Uterus (tissue), 4 donors: ENCODE data around the gene SRCIN1. TPM values are rescaled to one million over a fixed set of nuclear protein-coding genes. Genes with fewer than 3 reads are reported as not detected.

ENCODE experiments used
- DNase-seq, 2 donors: peaks; one replicate each; pipeline ENCODE4 v3.0.0-alpha.2; 2019 to 2020
- H3K27ac ChIP-seq, 2 donors: fragments of 200-600 bp; sonication (generic); 1 replicate in 1 of 2; 2 replicates in 1 of 2; pipeline ENCODE4 v1.5.1; 2016 to 2018
- H3K27me3 ChIP-seq, 2 donors: fragments of 200-600 bp; sonication (generic); one replicate each; pipeline ENCODE4 v1.5.1; 2018 to 2019; ENCODE audit warnings: control low read depth in 1 of 2
- H3K36me3 ChIP-seq, 2 donors: fragments of 200-600 bp; sonication (generic); one replicate each; pipeline ENCODE4 v1.5.1; 2019; ENCODE audit warnings: control low read depth in 1 of 2
- H3K4me1 ChIP-seq, 2 donors: fragments of 200-600 bp; sonication (generic); one replicate each; pipeline ENCODE4 v1.5.1; 2018 to 2019; ENCODE audit warnings: control low read depth in 1 of 2
- H3K4me3 ChIP-seq, 2 donors: fragments of 200-600 bp; sonication (generic); 1 replicate in 1 of 2; 2 replicates in 1 of 2; pipeline ENCODE4 v1.5.1; 2018 to 2019; ENCODE audit warnings: mild to moderate bottlenecking in 1 of 2
- H3K9me3 ChIP-seq, 2 donors: fragments of 200-600 bp; sonication (generic); one replicate each; pipeline ENCODE4 v1.5.1; 2019; ENCODE audit warnings: control low read depth in 1 of 2
- CTCF ChIP-seq, 4 experiments: fragments of 200-600 bp in 2 of 4; fragments of 450-650 bp in 2 of 4; sonication (generic) in 2 of 4; IDR thresholded peaks; one replicate each; pipeline ENCODE4 v1.5.1; 2016 to 2019; ENCODE audit warnings: antibody characterized with exemption in 4 of 4, mild to moderate bottlenecking in 2 of 4, moderate library complexity in 1 of 4
- POLR2A ChIP-seq, 2 donors: fragments of 450-650 bp; IDR thresholded peaks; one replicate each; pipeline ENCODE4 v1.6.1; 2016; ENCODE audit warnings: antibody characterized with exemption in 2 of 2, mild to moderate bottlenecking in 1 of 2, moderate library complexity in 1 of 2
- intact Hi-C: fragments of 100-400 bp; cut with DNase I; formaldehyde crosslinking; loops from one replicate; pipeline ENCODE4 v1.15.1; 2023; ENCODE audit warnings: low total_unique reads
- total RNA-seq, 4 donors: library from RNA; depleted of rRNA in 3 of 4; stranded (reverse); fragments of >200 nt in 3 of 4; gene quantifications; one replicate each; pipeline versions ENCODE4 v1.1.0 to v1.2.4, GENCODE V29; 2014 to 2023
- donor health status: DM: yes; HTN: yes; CAD: no.

SRCIN1 gene
- total RNA-seq, 4 donors from 2014 or later: 3.4 to 6.6 TPM; not detected in 2

DNA sequence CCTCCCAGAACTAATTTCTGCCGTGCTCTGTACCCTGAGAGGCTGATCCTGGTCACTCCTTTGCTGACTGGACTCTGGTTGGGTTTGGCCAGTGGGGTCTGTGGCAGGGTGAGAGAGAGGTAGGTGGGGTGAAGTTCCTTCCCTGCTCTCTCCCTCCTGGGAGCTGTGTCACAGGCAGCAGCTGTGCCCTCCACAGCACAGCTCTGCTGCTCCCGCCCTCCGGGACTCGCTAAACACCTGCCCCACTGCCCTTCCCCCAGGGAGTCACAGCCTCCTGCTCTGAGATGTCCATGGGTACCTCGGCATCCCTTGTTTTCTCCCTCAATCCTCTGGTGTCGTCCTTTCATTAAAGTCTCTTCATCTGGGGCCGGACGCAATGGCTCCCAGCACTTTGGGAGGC lies 66.4 kb downstream of the SRCIN1 start:
- no peak for DNase-seq
- no peaks in the 10 kb centered on the region for H3K27me3 ChIP-seq

DNA sequence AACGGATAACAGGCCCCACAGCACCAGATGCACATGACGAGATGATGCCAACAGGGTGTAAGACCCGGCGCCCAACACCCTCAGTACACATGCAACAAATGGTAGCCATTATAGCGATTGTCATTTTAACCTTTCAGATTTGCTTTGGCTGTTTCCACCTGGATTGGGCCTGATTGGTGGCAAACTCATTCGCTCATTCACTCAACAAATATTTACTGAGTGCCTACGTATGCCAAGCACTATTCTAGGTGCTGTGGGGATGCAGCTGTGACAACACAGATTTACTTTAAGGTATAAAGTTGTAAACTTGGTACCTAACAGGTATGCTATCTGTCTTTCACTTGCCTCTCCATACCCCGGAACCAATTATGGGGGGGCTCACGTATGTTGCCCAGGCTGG lies 66.8 kb downstream of the SRCIN1 start:
- DNase-seq: no peak
- H3K4me3 ChIP-seq: no peak overlapping the region
- no peaks in the 10 kb centered on the region for H3K27me3 ChIP-seq
- H3K36me3 ChIP-seq: no peaks in the 10 kb centered on the region
- no peak overlapping the region for H3K27ac ChIP-seq
- TF ChIP-seq CTCF (IDR thresholded peaks at IDR 0.05): no peak
- TF ChIP-seq POLR2A (IDR thresholded peaks at IDR 0.05): no peak
- intact Hi-C loops: no loop called here
- no peaks in the 10 kb centered on the region for H3K9me3 ChIP-seq
- no peaks in the 10 kb centered on the region for H3K4me1 ChIP-seq

More for the DNA sequence above, 66.4 kb downstream of the SRCIN1 start:
- H3K27ac ChIP-seq: no peak overlapping the region
- no peak for TF ChIP-seq POLR2A (IDR thresholded peaks at IDR 0.05)
- TF ChIP-seq CTCF (IDR thresholded peaks at IDR 0.05): no peak
- H3K4me3 ChIP-seq: no peak overlapping the region
- no peaks in the 10 kb centered on the region for H3K36me3 ChIP-seq
- intact Hi-C loops: no loop called here
- H3K4me1 ChIP-seq: no peaks in the 10 kb centered on the region
- no peaks in the 10 kb centered on the region for H3K9me3 ChIP-seq

- intact Hi-C loops: no loop called here
- H3K4me1 ChIP-seq: no peaks in the 10 kb centered on the region
- H3K27ac ChIP-seq: no peak overlapping the region
- no peaks in the 10 kb centered on the region for H3K9me3 ChIP-seq
- H3K36me3 ChIP-seq: no peaks in the 10 kb centered on the region
- TF ChIP-seq CTCF (IDR thresholded peaks at IDR 0.05) (no peak), POLR2A (IDR thresholded peaks at IDR 0.05) (no peak)
- H3K4me3 ChIP-seq: no peak overlapping the region
- DNase-seq: no peak
- peaks cover 0 to 8% of the 10 kb centered on the region in 2 donors for H3K27me3 ChIP-seq
These were observed 69.1 kb downstream of the SRCIN1 start for GRCh38 chr17:38536661-38537060.

DNA sequence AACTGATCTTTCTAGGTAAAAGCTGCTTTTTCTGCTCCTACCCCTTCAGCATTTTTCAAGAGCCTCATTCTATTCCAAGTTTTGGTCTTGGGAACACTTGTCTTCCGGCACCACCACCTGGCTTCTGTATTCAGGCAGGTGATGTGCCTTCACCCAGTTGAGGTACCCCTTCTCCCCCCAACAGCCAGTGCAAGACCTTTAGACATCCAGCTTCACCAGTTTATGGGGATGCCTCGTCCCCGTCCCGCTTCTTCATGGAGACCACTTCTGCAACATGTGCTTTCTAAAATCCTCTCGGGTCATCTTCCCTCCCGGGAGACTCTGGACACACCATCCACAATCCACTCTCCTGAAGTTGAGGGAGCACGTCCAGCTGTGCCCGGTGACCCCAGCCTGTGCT lies 69.9 kb downstream of the SRCIN1 start:
- H3K27ac ChIP-seq: no peak overlapping the region
- peaks cover 0 to 16% of the 10 kb centered on the region in 2 donors for H3K27me3 ChIP-seq
- H3K4me1 ChIP-seq: no peaks in the 10 kb centered on the region
- intact Hi-C loops: no loop called here
- no peaks in the 10 kb centered on the region for H3K9me3 ChIP-seq
- TF ChIP-seq CTCF (IDR thresholded peaks at IDR 0.05): no peak
- no peak for TF ChIP-seq POLR2A (IDR thresholded peaks at IDR 0.05)
- no peak overlapping the region for H3K4me3 ChIP-seq
- DNase-seq: no peak
- H3K36me3 ChIP-seq: no peaks in the 10 kb centered on the region

GRCh38 chr17:38534498-38534885 lies 71.3 kb downstream of the SRCIN1 start:
- intact Hi-C loops: no loop called here
- Histone ChIP-seq H3K4me1 (no peaks in the 10 kb centered on the region), H3K27ac (no peak overlapping the region), H3K36me3 (no peaks in the 10 kb centered on the region), H3K9me3 (no peaks in the 10 kb centered on the region), H3K27me3 (peaks cover 0 to 22% of the 10 kb centered on the region in 2 donors), H3K4me3 (no peak overlapping the region)
- no peak for DNase-seq
- no peak for TF ChIP-seq CTCF (IDR thresholded peaks at IDR 0.05)
- no peak for TF ChIP-seq POLR2A (IDR thresholded peaks at IDR 0.05)
